ENCODE measurements around the gene PACSIN1. TPM values are rescaled to one million over a fixed set of nuclear protein-coding genes. Genes with fewer than 3 reads are reported as not detected.

PACSIN1 gene
- total RNA-seq, 3 donors from 2014 or later = 0.29 to 0.33 TPM; not detected in 1

- no peak for DNase-seq (ENCODE audit: low spot score in 2 of 2)
- intact Hi-C loops (cut with DNase I; ENCODE audit: low total_unique reads) = no loop called here
- no peaks in the 10 kb centered on the region for H3K36me3 ChIP-seq
- no peaks in the 10 kb centered on the region for H3K27me3 ChIP-seq
- no peak overlapping the region for H3K27ac ChIP-seq
- no peak overlapping the region for H3K4me3 ChIP-seq
- H3K4me1 ChIP-seq = no peaks in the 10 kb centered on the region
- TF ChIP-seq POLR2AphosphoS5 (IDR thresholded peaks at IDR 0.05) (no peak), POLR2A (IDR thresholded peaks at IDR 0.05) (no peak), CTCF (IDR thresholded peaks at IDR 0.05) (no peak)
- H3K9me3 ChIP-seq = peaks cover 0 to 3% of the 10 kb centered on the region in 2 donors
These were observed 18.5 kb upstream of the PACSIN1 start for GRCh38 chr6:34447386-34447785.

GRCh38 chr6:34447910-34448309 lies 18.0 kb upstream of the PACSIN1 start:
- TF ChIP-seq POLR2A (IDR thresholded peaks at IDR 0.05) (no peak), CTCF (IDR thresholded peaks at IDR 0.05) (no peak), POLR2AphosphoS5 (IDR thresholded peaks at IDR 0.05) (no peak)

GRCh38 chr6:34451192-34451591 lies 14.7 kb upstream of the PACSIN1 start:
- H3K36me3 ChIP-seq = no peaks in the 10 kb centered on the region
- H3K4me3 ChIP-seq = no peak overlapping the region
- H3K27ac ChIP-seq = no peak overlapping the region
- H3K9me3 ChIP-seq = peaks cover 0 to 3% of the 10 kb centered on the region in 2 donors
- H3K27me3 ChIP-seq = no peaks in the 10 kb centered on the region
- intact Hi-C loops (cut with DNase I; ENCODE audit: low total_unique reads) = no loop called here
- DNase-seq (ENCODE audit: low spot score in 2 of 2) = no peak
- H3K4me1 ChIP-seq = no peaks in the 10 kb centered on the region
- TF ChIP-seq POLR2AphosphoS5 (IDR thresholded peaks at IDR 0.05) = no peak
- TF ChIP-seq CTCF (IDR thresholded peaks at IDR 0.05) = no peak

More at GRCh38 chr6:34447910-34448309, 18.0 kb upstream of the PACSIN1 start:
- peaks cover 0 to 3% of the 10 kb centered on the region in 2 donors for H3K9me3 ChIP-seq
- intact Hi-C loops (cut with DNase I; ENCODE audit: low total_unique reads) = no loop called here
- no peak for DNase-seq (ENCODE audit: low spot score in 2 of 2)
- no peaks in the 10 kb centered on the region for H3K27me3 ChIP-seq
- no peak overlapping the region for H3K27ac ChIP-seq
- no peaks in the 10 kb centered on the region for H3K4me1 ChIP-seq
- no peaks in the 10 kb centered on the region for H3K36me3 ChIP-seq
- H3K4me3 ChIP-seq = no peak overlapping the region

- H3K4me3 ChIP-seq = no peak overlapping the region
- peaks cover 0 to 3% of the 10 kb centered on the region in 2 donors for H3K9me3 ChIP-seq
- no peaks in the 10 kb centered on the region for H3K27me3 ChIP-seq
- no peaks in the 10 kb centered on the region for H3K4me1 ChIP-seq
- no peak for TF ChIP-seq POLR2A (IDR thresholded peaks at IDR 0.05)
- no peak for TF ChIP-seq CTCF (IDR thresholded peaks at IDR 0.05)
- TF ChIP-seq POLR2AphosphoS5 (IDR thresholded peaks at IDR 0.05) = no peak
- no peak overlapping the region for H3K27ac ChIP-seq
- intact Hi-C loops (cut with DNase I; ENCODE audit: low total_unique reads) = no loop called here
- H3K36me3 ChIP-seq = no peaks in the 10 kb centered on the region
- DNase-seq (ENCODE audit: low spot score in 2 of 2) = no peak
These were observed 10.0 kb upstream of the PACSIN1 start for GRCh38 chr6:34455831-34456230.

GRCh38 chr6:34457382-34457741 lies 8.5 kb upstream of the PACSIN1 start:
- Histone ChIP-seq H3K4me1 (no peaks in the 10 kb centered on the region), H3K4me3 (no peak overlapping the region), H3K27ac (no peak overlapping the region), H3K36me3 (no peaks in the 10 kb centered on the region), H3K27me3 (no peaks in the 10 kb centered on the region), H3K9me3 (no peaks in the 10 kb centered on the region)
- no peak for DNase-seq (ENCODE audit: low spot score in 2 of 2)
- TF ChIP-seq CTCF (IDR thresholded peaks at IDR 0.05) (no peak), POLR2A (IDR thresholded peaks at IDR 0.05) (no peak), POLR2AphosphoS5 (IDR thresholded peaks at IDR 0.05) (no peak)
- intact Hi-C loops (cut with DNase I; ENCODE audit: low total_unique reads) = no loop called here

Data from breast epithelium (tissue), 4 donors.